Fibroblast of upper back skin (primary cell): Measurements from ENCODE around the gene TMCO1.
"Not testable (repeated sequence)": the region's sequence is repeated elsewhere in the genome, so short reads cannot be mapped to it uniquely, and the experiment has no call there.

Source experiments
- DNase-seq: peaks from one replicate; pipeline ENCODE4 v3.0.0-alpha.2; 2013

Gene TMCO1

GRCh38 chr1:165683848-165684485, 84.7 kb downstream of the TMCO1 start:
- no peak for DNase-seq

DNA sequence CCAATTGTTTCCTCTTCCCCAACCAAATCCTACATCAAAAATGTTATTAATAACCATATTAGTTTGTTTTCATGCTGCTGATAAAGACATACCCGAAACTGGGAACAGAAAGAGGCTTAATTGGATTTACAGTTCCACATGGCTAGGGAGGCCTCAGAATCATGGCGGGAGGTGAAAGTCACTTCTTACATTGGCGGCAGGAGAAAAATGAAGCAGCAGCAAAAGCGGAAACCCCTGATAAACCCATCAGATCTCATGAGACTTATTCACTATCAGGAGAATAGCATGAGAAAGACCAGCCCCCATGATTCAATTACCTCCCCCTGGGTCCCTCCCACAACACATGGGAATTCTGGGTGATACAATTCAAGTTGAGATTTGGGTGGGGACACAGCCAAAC, 87.9 kb downstream of the TMCO1 start:
- DNase-seq, result not testable (repeated sequence)

- no peak for DNase-seq
These were observed 88.4 kb downstream of the TMCO1 start for GRCh38 chr1:165680303-165680702.

DNA sequence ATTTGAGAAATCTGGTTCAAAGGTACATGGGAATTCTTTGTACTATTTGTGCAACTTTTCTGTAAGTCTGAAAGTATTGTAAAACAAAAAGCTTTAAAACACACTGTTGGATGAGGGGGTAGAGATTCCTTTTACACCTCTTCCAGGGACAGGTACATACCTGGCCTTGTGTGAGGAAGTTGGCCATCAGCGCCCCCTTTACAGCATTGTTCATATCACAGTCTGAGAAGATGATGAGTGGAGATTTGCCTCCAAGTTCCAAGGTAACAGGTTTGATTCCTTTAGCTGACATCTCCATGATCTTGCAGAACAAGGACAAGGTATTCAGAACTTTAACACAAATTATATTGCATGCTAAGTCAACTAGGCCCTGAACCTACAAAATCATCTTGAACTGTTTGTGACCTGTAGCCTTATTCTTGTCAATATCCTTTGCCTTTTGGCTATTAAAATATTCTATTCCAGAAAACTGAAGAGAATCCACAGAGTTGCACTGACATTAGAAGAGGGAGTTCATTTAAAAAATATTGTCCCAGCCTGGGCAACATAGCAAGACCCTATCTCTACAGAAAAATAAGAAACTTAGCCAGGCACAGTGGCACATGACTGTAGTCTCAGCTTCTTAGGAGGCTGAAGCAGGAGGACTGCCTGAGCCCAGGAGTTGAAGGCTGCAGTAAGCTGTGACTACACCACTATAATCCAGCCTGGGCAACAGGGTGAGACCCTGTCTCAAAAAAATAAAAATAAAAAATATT, 89.2 kb downstream of the TMCO1 start:
- no peak for DNase-seq

GRCh38 chr1:165678509-165678908, 90.2 kb downstream of the TMCO1 start:
- no peak for DNase-seq
